ENCODE results near the gene CSK.

GRCh38 chr15:74789741-74790079, 7.8 kb downstream of the CSK start:
- TF ChIP-seq CTCF (IDR thresholded peaks at IDR 0.05) (no peak), POLR2A (IDR thresholded peaks at IDR 0.05) (no peak)
